Skin epidermis (tissue), 12 donors: ENCODE data around the gene IFNA6.

Source experiments
- H3K27ac ChIP-seq, 21 experiments: fragments of 200-600 bp; sonication (generic) in 11 of 21; one replicate each; pipeline ENCODE4 v1.5.0; 2020; ENCODE audit warnings: mild to moderate bottlenecking in 3 of 21, inconsistent platforms in 2 of 21, moderate library complexity in 2 of 21
- H3K4me3 ChIP-seq, 7 experiments: fragments of 200-600 bp; sonication (generic) in 2 of 7; one replicate each; pipeline ENCODE4 v1.5.0; 2020; ENCODE audit warnings: inconsistent platforms in 2 of 7, mild to moderate bottlenecking in 2 of 7, moderate library complexity in 1 of 7

IFNA6 gene

DNA sequence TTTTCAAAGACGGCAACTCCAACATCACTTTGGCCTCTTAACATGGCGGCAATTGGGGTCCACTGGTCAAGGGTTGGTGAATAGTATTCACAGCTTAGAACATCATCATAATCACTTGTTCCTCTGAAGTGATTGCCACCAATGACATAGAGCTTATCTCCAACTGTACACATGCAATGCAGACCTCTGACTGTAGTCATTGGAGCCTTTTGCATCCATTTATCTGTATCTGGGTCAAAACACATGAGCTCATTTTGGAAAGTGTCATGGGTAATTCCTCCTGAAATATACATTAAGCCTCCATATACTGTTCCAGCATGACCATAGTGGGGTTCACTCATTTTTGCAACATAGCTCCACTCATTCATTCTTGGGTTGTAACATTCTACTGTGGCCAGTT, 17.5 kb downstream of the IFNA6 start:
- Histone ChIP-seq H3K27ac (no peak overlapping the region), H3K4me3 (no peak overlapping the region)

DNA sequence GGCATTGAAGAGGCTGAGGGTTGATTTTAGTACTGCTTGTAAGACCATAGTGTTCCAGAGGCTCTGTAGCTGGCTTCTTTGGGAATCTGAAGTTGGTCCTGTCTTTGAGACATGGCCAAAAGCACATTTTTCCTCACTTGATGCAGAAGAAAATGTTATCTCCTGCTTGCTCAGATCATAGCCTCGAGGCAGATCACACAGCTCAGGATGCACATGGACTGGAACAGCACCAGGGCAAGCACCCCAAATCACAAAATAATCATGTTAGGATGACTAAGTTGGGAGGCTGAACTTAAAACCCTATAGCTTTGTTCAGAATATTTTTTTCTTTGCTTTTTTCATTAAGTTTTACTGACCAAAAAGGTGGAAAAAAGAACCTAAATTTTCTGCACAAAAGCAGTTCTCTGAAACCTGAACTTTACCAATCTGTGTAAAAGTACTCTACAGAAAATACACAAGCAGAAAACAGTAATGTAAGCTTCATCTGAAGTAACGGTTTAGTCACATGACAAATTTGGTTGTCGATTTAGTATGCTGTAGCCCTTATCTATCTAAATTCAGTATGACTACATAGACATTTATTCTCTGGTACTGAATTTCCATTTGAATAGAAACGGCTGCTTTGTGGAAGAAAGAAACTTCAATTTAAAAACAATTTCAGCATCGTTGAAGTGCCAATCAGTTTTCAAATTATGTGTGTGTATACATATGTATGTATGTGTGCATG, 18.8 kb downstream of the IFNA6 start:
- H3K4me3 ChIP-seq: no peak overlapping the region

DNA sequence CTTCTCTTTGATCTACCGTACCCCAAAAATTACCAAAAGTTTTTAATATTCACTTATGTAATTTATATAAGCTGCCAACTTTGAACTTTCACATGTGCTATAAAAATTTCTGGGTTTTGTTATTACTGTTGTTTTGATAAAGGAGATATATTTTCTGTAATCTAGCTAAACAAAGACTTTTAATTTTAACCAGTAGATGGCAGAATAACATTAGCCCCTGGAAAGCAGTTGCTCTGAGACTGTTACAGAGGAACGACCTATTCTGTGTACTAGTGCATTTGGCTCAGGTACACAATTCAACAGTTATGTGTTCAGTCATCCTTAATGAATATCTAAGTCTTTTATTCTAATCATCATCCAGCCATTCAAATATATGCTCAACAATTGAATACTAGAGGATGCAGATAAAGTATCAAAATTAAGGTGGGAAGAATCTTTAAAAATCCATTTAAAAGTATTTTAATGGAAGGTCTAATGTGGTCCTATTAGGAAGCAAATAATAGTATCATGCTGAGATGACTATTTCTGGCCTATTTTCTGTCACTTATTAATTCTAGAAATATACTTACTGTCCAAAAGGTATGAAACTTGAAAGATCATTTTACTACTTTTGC, 24.1 kb downstream of the IFNA6 start:
- no peak overlapping the region for H3K4me3 ChIP-seq
- H3K27ac ChIP-seq: no peak overlapping the region

More for the DNA sequence above, 18.8 kb downstream of the IFNA6 start:
- peak overlapping the region in 1 of 21 experiments; percentile 47 for H3K27ac ChIP-seq

DNA sequence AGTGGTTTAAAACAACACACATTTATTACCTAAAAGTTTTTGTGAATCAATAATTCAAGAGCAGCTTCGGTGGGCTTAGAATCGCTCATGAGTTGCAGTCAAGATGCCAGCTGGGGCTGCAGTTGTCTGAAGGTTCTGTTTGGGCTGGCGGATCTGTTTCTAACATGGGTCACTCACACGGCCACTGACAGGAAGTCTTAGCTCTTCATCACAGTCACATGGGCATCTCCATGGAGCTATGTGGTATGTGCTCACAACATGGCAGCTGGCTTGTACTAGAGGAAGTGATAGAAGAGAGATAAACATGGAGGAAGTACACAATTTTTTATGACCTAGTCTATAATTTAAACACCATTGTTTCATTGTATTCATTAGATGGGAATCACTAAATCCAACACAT, 26.6 kb downstream of the IFNA6 start:
- no peak overlapping the region for H3K27ac ChIP-seq

DNA sequence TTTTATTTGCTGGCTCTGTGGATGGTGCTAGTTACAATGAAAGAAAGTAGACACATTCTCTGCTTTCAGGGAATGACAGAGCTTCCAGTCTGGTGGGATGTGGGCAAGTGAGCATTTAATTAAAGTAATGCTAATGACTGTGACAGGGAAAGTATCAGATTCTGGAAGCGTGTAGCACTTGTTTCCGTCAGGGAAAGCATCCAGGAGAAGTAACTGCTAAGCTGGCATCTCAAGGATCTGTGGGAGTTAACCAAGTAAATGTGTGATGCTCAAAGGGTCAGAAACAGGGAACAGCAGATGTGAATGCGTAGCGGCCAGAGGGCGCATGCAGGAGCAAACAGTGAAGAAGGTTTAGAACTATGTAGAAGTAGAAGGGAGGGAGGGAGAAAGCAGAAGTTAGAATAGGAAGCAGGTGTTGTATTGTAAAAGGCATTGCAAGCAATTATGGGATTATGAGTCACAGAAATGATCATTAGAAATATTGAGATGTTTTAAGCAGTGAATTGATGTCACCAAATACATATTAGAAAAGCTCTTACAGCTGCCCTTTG, 27.7 kb downstream of the IFNA6 start:
- H3K27ac ChIP-seq: no peak overlapping the region
- no peak overlapping the region for H3K4me3 ChIP-seq

More for the DNA sequence above, 26.6 kb downstream of the IFNA6 start:
- H3K4me3 ChIP-seq: no peak overlapping the region

DNA sequence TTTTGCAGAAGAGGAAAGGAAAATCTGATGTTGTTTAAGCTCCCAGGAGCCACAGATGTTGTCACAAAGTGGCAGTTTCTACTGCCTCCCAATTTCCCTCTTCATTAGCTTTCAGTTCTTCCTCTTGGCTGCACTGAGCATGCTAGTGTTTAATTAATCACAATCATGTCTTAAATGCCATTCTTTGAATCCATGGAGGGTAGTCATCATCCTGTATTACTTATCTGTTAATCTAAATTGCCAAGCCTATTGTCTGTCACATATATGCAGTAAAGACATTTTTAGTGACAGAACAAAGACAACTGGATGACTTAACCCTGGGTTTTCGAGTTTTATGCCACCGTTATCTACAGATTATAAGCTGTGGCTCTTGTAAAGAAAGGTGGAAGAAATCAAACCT, 30.2 kb downstream of the IFNA6 start:
- H3K4me3 ChIP-seq: no peak overlapping the region
- no peak overlapping the region for H3K27ac ChIP-seq

DNA sequence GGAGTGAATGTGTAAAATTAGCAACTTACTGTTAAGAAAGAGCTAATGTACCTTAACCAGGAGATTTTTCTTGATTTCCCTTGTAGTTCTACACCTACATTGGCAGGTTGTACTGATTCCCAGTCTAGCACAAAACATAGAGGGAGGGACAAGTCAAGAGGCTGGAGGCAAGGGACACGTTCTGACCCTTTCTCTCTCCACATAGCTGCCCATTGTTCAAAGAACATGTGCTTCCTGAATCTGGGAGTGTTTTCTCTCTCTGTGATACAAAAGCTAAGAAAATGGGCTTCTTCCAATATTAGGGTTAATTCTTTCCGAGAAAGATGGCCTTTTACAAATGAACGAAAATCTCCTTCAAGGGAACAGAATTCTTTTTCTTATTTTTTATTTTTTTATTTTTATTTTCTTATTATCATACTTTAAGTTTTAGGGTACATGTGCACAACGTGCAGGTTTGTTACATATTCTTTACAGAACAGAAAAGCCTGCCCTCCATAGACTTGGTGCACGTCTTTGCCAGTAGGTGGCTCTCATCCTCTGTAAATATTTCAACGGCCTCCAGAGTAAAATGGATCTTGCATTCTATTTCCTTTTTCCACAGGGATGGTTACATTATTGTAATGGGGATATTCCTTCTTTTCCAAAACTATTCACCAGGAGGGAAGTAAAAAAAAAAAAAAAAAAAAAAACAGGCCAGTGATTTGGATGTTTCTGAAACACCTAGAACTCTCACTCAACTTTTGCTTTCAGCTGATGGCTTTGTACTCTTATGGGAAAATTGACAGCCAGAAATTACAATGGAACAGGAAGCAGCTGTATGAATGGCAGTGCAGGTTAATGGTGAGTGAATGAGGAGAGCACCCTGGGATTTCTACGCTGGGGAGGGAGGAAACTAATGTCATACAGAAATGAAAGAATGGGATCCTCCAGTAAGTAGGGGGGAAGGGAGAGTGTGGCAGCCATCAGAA, 32.4 kb downstream of the IFNA6 start:
- H3K4me3 ChIP-seq: no peak overlapping the region
- H3K27ac ChIP-seq: no peak overlapping the region

DNA sequence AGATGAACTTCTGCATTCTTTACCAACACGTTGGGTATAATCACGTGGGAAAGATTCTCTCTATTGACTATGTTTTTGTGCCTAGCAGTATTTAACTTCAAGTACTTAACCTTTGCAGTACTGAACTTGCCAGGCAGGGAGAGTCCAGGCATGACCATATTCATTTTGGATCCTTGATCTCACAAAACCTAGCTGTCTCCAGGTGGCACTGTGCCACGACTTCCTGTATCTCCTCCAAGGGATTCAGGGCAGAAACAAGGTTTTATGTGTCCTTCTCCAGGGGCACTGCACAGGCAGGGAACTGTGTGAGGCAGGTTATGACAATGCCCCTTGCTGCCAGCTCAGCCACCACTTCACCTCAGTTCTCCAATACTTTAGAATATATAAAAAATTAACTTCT, 33.8 kb downstream of the IFNA6 start:
- Histone ChIP-seq H3K27ac (no peak overlapping the region), H3K4me3 (no peak overlapping the region)

DNA sequence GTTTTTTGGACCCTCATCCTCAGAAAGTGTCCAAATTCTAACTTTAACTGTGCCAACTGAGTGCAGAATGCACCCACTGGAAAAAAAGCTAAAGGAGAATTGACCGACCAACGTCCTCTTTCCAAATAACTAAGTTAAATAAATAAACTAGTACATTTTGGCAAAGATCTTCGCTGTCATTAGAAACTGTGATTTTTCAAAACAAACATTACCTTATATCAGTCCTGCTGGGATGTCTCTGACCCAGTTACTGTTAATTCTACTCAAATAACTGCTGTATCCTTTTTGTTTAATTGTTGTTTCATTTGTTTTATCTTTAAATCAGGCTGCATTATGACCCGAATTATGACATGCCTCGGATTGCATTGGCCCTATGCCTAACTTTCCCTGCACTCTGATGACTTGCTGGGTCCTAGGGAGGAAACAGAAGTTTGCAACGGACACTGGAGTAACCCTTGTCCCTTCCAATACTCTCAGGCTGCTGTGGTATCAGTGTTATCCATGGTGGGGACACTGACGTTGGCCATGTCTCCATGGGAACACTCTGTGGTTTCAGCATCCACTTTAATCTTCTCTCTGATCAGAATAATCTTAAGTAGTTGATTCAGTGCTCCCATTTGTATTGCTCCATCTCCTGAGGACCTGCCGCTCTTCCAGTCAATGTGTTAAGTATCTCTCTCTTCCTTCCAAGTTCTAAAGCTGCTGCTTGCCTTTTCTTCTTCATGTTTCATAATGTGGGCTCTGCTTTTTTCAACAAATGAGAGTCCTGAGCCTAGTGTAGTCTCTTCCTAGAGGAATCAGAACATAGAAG, 34.5 kb downstream of the IFNA6 start:
- Histone ChIP-seq H3K4me3 (no peak overlapping the region), H3K27ac (no peak overlapping the region)

DNA sequence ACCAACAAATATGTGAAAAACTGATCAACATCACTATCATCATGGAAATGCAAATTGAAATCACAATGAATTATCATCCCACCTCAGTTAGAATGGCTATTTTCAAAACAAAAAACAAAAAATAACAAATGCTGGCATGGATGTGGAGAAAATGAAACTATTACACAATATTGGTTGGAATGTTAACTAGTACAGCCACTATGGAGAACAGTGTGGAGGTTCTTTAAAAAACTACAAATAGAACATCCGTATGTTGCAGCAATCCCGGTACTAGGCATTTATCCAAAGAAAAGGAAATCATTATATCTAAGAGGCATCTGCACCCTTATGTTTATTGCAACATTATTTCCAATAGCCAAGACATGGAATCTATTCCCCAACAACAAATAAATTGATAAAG, 36.5 kb downstream of the IFNA6 start:
- H3K4me3 ChIP-seq: no peak overlapping the region
- H3K27ac ChIP-seq: no peak overlapping the region

DNA sequence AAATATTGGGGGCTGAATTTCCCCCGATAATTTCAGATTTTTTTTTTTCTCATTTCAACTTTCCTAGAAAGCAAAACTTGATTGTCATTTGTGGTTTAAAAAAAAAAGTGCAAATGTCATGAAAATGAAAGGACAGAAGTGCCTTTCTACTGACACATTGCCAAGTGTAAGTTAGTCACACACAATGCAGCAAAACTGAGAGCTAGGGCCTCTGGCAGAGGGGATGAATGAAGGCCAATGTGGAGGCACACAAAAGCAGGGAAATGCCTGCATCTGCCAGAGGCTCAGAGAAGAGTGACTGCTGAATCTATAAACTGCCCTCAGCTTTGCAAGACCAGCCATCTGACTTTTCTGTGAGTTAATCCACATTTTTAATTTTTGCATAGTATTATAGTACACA, 38.8 kb downstream of the IFNA6 start:
- Histone ChIP-seq H3K4me3 (no peak overlapping the region), H3K27ac (no peak overlapping the region)

DNA sequence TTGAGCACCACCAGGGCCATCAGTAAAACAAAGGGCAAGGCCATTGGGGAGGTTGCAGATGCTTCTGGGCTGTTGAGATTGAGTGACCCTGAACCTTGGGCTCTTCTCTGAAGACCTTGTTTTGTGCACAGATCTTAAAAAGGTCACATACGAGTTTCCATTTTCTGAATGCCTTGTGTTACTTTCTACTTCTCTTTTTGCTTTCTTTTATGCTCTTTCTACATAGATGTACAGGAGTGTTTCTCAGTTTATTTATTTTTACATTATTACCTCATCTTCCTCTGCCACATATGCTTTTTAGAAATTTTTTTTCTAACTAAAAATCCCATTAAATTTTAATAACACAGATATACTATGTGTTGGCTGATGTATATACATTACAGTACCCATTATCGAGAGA, 45.5 kb downstream of the IFNA6 start, which contains the start of gene IFNA5:
Gene IFNA5, minus strand, starts transcription at position 101 of the 400 bp plus-strand sequence. Its CDS starts 57 bp downstream, at position 44.
- no peak within 1 kb of the TSS for H3K27ac ChIP-seq
- no peak within 1 kb of the TSS for H3K4me3 ChIP-seq
